NK-92 (cell line): ENCODE results near the gene COL21A1.

Experiments
- DNase-seq: peaks from one replicate; lab custom pipeline; 2025; ENCODE audit not compliant: unreplicated experiment; lab: John Stamatoyannopoulos, UW

Gene COL21A1

GRCh38 chr6:56051202-56051598 lies 196.2 kb downstream of the COL21A1 start:
- DNase-seq: no peak

- DNase-seq: no peak
Measured at GRCh38 chr6:56050530-56051201, 196.7 kb downstream of the COL21A1 start.

GRCh38 chr6:56048601-56049000 lies 198.8 kb downstream of the COL21A1 start:
- no peak for DNase-seq

- no peak for DNase-seq
Measured at GRCh38 chr6:56047931-56048540, 199.3 kb downstream of the COL21A1 start.

- no peak for DNase-seq
Measured at GRCh38 chr6:56046576-56046975, 200.8 kb downstream of the COL21A1 start.

GRCh38 chr6:56043761-56044160 lies 203.6 kb downstream of the COL21A1 start:
- DNase-seq: no peak

- no peak for DNase-seq
Measured at GRCh38 chr6:56043076-56043475, 204.3 kb downstream of the COL21A1 start.

- DNase-seq: no peak
Measured at GRCh38 chr6:56041591-56041990, 205.8 kb downstream of the COL21A1 start.

GRCh38 chr6:56040889-56041301 lies 206.5 kb downstream of the COL21A1 start:
- DNase-seq: no peak

GRCh38 chr6:56040223-56040622 lies 207.2 kb downstream of the COL21A1 start:
- no peak for DNase-seq

GRCh38 chr6:56038764-56039163 lies 208.6 kb downstream of the COL21A1 start:
- DNase-seq: no peak

GRCh38 chr6:56037601-56038000 lies 209.8 kb downstream of the COL21A1 start:
- DNase-seq: no peak

GRCh38 chr6:56036916-56037600 lies 210.3 kb downstream of the COL21A1 start:
- DNase-seq: no peak

GRCh38 chr6:56033401-56033800 lies 214.0 kb downstream of the COL21A1 start:
- no peak for DNase-seq

GRCh38 chr6:56032715-56033260 lies 214.6 kb downstream of the COL21A1 start:
- DNase-seq: no peak

- no peak for DNase-seq
Measured at GRCh38 chr6:56027865-56028264, 219.5 kb downstream of the COL21A1 start.

GRCh38 chr6:56026455-56027180 lies 220.8 kb downstream of the COL21A1 start:
- no peak for DNase-seq

GRCh38 chr6:56025795-56026194 lies 221.6 kb downstream of the COL21A1 start:
- DNase-seq: no peak

GRCh38 chr6:56024931-56025330 lies 222.4 kb downstream of the COL21A1 start:
- DNase-seq: no peak

- DNase-seq: no peak
Measured at GRCh38 chr6:56023829-56024228, 223.6 kb downstream of the COL21A1 start.

- DNase-seq: no peak
Measured at GRCh38 chr6:56022678-56023077, 224.7 kb downstream of the COL21A1 start.
